ENCODE results near the gene TNIP1.

TNIP1 gene

DNA sequence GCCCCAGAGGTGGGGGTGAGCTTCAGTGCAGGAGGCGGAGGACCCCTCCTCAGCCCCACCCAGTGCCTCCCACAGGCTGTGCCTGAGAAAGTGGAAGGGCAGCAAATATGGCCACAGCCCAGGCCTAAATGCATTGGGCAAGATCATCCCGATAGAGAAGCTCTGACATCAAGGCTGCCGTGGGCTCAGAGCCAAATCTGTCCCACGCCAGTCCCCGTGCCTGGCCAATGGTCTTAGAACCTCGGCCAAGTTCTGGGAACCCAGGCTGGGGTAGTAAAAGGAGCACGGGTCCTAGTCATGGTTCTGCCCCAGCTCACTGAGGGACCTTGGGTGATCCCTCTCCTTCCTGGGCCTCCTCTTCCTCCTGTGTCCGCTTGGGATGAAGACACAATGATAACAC lies 27.7 kb upstream of the TNIP1 start:
- H3K36me3 ChIP-seq (ENCODE audit: control insufficient read depth, insufficient read depth, low read length), result peaks cover 54% of the 10 kb centered on the region
- TF ChIP-seq, protein P1, sequence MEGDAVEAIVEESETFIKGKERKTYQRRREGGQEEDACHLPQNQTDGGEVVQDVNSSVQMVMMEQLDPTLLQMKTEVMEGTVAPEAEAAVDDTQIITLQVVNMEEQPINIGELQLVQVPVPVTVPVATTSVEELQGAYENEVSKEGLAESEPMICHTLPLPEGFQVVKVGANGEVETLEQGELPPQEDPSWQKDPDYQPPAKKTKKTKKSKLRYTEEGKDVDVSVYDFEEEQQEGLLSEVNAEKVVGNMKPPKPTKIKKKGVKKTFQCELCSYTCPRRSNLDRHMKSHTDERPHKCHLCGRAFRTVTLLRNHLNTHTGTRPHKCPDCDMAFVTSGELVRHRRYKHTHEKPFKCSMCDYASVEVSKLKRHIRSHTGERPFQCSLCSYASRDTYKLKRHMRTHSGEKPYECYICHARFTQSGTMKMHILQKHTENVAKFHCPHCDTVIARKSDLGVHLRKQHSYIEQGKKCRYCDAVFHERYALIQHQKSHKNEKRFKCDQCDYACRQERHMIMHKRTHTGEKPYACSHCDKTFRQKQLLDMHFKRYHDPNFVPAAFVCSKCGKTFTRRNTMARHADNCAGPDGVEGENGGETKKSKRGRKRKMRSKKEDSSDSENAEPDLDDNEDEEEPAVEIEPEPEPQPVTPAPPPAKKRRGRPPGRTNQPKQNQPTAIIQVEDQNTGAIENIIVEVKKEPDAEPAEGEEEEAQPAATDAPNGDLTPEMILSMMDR (IDR thresholded peaks at IDR 0.05; ENCODE audit: insufficient read depth, low read length, poor library complexity, severe bottlenecking), result no peak

DNA sequence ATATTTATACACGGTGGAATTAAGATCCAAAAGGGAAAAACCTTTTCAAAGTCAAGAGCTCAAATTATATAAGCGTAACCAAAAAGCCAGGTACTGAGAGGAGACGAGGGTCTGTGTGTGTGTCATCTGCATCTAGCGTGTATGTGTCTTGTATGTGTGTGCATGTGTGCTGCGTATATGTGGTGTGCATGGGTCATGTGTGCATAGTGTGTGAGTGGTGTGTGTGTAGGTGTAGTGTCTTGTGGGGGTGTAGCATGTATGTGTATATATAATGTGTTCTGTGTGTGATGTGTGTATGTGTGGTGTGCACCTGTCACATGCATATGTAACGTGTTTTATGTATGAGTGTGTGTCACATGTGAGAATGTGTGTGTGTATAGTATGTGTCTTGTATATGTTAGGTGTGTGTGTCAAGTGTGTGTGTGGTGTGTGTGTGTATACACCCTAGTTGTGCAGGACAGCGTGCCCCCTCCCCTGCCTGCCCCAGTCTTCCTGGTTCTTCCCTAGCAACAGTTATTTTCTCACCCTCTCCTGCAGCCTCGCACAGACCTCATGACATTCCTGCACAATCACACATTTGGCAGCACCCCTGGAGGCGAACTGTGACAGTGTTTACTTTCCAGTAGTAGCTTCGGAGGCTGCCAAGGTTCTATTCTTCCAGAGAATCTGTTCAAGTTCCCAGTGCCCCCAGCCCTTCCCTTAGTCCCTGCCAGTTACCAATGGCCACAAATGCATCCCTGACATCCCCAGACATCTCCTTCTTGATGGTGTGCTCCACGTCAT lies 27.1 kb upstream of the TNIP1 start:
- H3K4me3 ChIP-seq (replicated peaks; ENCODE audit: low read depth, low read length), result no peak overlapping the region
- TF ChIP-seq, protein P1 (IDR thresholded peaks at IDR 0.05; ENCODE audit: insufficient read depth, low read length, poor library complexity, severe bottlenecking), result no peak
- H3K36me3 ChIP-seq (ENCODE audit: control insufficient read depth, insufficient read depth, low read length), result peaks cover 54% of the 10 kb centered on the region
- H3K27me3 ChIP-seq (replicated peaks; ENCODE audit: control insufficient read depth, insufficient read depth, low read length), result no peaks in the 10 kb centered on the region
- DNase-seq (ENCODE audit: extremely low read depth, insufficient read length), result no peak

More for the DNA sequence above, 27.7 kb upstream of the TNIP1 start:
- Histone ChIP-seq H3K4me3 (replicated peaks; ENCODE audit: low read depth, low read length) (no peak overlapping the region), H3K27me3 (replicated peaks; ENCODE audit: control insufficient read depth, insufficient read depth, low read length) (no peaks in the 10 kb centered on the region)
- DNase-seq (ENCODE audit: extremely low read depth, insufficient read length), result no peak

DNA sequence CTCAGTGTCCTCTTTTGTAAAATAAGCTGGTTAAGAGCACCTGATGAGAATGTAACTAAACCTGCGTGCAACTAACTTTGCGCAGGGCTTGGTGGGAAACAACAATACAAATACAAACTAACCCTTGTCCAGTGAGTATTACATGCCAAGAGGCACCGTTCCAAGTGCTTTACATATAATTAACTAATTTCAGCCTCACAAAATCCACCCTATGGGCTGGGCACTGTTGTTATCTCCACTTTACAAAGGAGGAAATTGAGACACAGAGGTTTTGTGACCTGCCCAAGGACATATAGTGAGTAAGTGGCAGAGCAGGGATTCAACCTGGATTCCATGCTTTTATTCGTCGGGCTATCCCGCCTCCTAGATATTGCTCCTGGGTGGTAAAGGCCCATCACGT lies 26.2 kb upstream of the TNIP1 start:
- no peak for DNase-seq (ENCODE audit: extremely low read depth, insufficient read length)
- Histone ChIP-seq H3K4me3 (replicated peaks; ENCODE audit: low read depth, low read length) (no peak overlapping the region), H3K27me3 (replicated peaks; ENCODE audit: control insufficient read depth, insufficient read depth, low read length) (no peaks in the 10 kb centered on the region), H3K36me3 (ENCODE audit: control insufficient read depth, insufficient read depth, low read length) (peaks cover 48% of the 10 kb centered on the region)
- TF ChIP-seq, protein P1 (IDR thresholded peaks at IDR 0.05; ENCODE audit: insufficient read depth, low read length, poor library complexity, severe bottlenecking), result no peak

DNA sequence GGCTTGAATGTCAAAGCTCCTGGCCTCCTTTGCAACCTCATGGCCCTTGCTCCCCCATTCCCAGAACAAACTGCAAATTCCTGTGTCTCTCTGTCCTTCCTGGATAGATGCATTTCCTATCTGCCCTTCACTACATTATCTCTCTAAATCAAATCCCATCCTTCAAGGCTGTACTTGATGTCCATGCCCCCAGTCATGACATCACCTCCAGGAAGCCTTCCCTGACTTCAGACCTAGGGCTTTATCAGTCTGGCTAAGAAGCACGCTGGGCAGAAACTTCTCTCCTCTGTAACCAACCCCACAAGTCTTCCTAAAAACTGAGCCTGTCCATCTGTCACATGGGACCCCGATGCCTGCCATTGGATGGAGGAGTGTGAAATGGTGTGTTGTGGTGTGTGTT lies 25.7 kb upstream of the TNIP1 start:
- Histone ChIP-seq H3K4me3 (replicated peaks; ENCODE audit: low read depth, low read length) (no peak overlapping the region), H3K27me3 (replicated peaks; ENCODE audit: control insufficient read depth, insufficient read depth, low read length) (no peaks in the 10 kb centered on the region), H3K36me3 (ENCODE audit: control insufficient read depth, insufficient read depth, low read length) (peaks cover 53% of the 10 kb centered on the region)
- TF ChIP-seq, protein P1 (IDR thresholded peaks at IDR 0.05; ENCODE audit: insufficient read depth, low read length, poor library complexity, severe bottlenecking), result no peak
- no peak for DNase-seq (ENCODE audit: extremely low read depth, insufficient read length)

DNA sequence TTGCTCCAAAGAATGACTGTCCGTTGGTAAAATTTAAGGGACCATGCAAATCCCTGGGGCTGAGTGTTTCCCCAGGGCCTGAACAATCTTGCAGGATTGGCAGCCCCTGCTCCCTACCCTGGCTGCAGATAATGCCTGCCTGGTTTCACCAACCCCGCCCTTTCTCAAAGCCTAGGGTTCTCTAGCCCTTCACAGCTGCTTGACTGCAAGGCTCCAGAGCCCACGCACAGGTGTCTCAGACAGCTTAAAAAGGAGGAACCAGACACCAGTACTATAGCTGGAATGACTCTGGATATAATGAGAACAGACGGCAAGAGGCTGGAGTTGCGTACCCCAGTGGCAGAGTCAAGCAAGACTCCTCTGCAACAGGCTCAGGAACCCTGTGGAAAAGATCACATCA lies 25.2 kb upstream of the TNIP1 start:
- Histone ChIP-seq H3K4me3 (replicated peaks; ENCODE audit: low read depth, low read length) (no peak overlapping the region), H3K27me3 (replicated peaks; ENCODE audit: control insufficient read depth, insufficient read depth, low read length) (no peaks in the 10 kb centered on the region), H3K36me3 (ENCODE audit: control insufficient read depth, insufficient read depth, low read length) (peaks cover 56% of the 10 kb centered on the region)
- TF ChIP-seq, protein P1 (IDR thresholded peaks at IDR 0.05; ENCODE audit: insufficient read depth, low read length, poor library complexity, severe bottlenecking), result no peak
- DNase-seq (ENCODE audit: extremely low read depth, insufficient read length), result no peak
